Left ventricle myocardium inferior (tissue), 1 donor: ENCODE data around the gene LPAR1. TPM values are rescaled to one million over a fixed set of nuclear protein-coding genes. Genes with fewer than 3 reads are reported as not detected.

ENCODE experiments used
- DNase-seq: peaks from one replicate; pipeline ENCODE4 v3.0.0-alpha.2; 2020
- H3K27ac ChIP-seq: fragments of 200-600 bp; replicated peaks from 2 replicates; pipeline ENCODE4 v1.8.0; 2021
- H3K27me3 ChIP-seq: fragments of 200-600 bp; 2 replicates; pipeline ENCODE4 v1.8.0; 2021; ENCODE audit warnings: low read depth
- H3K36me3 ChIP-seq: fragments of 200-600 bp; 2 replicates; pipeline ENCODE4 v1.8.0; 2021
- H3K4me1 ChIP-seq: fragments of 200-600 bp; 2 replicates; pipeline ENCODE4 v1.8.0; 2021
- H3K4me3 ChIP-seq: fragments of 200-600 bp; 2 replicates; pipeline ENCODE4 v1.8.0; 2021; ENCODE audit warnings: mild to moderate bottlenecking, moderate library complexity
- H3K9me3 ChIP-seq: fragments of 200-600 bp; replicated peaks from 2 replicates; pipeline ENCODE4 v1.8.0; 2021
- intact Hi-C: fragments of 100-400 bp; cut with micrococcal nuclease; formaldehyde crosslinking; loops from one replicate; pipeline ENCODE4 v1.11.0; 2022
- long read RNA-seq: library from polyadenylated mRNA; unstranded; transcript quantifications from one replicate; pipeline ENCODE4 v2.0.0, GENCODE V29; 2021
- total RNA-seq: library from RNA; stranded (reverse); fragmentation: NEBNext Ultra II Directional; extraction: Animal tissue kit (Norgen Biotek cat#: 25700); gene quantifications from one replicate; pipeline ENCODE4 v1.2.1, GENCODE V29; 2021
- TF ChIP-seq, protein P1 (sequence below): fragments of 200-600 bp; IDR thresholded peaks from 2 replicates; pipeline ENCODE4 v1.8.0; 2021; ENCODE audit warnings: antibody characterized with exemption, mild to moderate bottlenecking, borderline replicate concordance
- donor health status: DM: no; HTN: yes; CAD: no; lungs with severe emphysema.

LPAR1 gene, protein sequence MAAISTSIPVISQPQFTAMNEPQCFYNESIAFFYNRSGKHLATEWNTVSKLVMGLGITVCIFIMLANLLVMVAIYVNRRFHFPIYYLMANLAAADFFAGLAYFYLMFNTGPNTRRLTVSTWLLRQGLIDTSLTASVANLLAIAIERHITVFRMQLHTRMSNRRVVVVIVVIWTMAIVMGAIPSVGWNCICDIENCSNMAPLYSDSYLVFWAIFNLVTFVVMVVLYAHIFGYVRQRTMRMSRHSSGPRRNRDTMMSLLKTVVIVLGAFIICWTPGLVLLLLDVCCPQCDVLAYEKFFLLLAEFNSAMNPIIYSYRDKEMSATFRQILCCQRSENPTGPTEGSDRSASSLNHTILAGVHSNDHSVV
- total RNA-seq = 12.4 TPM
- long read RNA-seq, partial matches to known transcripts = 1 of 26 reads
- long read RNA-seq, other reads (novel, unspliced or antisense) = 24 of 26 reads

- intact Hi-C loops = no loop called here
- H3K4me3 ChIP-seq = peak within 1 kb of the TSS; percentile 71
- peaks cover 69% of the 10 kb centered on the region for H3K27me3 ChIP-seq
- H3K4me1 ChIP-seq = peaks cover 20% of the 10 kb centered on the region
- no peaks in the 10 kb centered on the region for H3K36me3 ChIP-seq
- DNase-seq = peak; percentile 69
- H3K27ac ChIP-seq = peak within 1 kb of the TSS; percentile 82
- no peaks in the 10 kb centered on the region for H3K9me3 ChIP-seq
- TF ChIP-seq, protein P1, sequence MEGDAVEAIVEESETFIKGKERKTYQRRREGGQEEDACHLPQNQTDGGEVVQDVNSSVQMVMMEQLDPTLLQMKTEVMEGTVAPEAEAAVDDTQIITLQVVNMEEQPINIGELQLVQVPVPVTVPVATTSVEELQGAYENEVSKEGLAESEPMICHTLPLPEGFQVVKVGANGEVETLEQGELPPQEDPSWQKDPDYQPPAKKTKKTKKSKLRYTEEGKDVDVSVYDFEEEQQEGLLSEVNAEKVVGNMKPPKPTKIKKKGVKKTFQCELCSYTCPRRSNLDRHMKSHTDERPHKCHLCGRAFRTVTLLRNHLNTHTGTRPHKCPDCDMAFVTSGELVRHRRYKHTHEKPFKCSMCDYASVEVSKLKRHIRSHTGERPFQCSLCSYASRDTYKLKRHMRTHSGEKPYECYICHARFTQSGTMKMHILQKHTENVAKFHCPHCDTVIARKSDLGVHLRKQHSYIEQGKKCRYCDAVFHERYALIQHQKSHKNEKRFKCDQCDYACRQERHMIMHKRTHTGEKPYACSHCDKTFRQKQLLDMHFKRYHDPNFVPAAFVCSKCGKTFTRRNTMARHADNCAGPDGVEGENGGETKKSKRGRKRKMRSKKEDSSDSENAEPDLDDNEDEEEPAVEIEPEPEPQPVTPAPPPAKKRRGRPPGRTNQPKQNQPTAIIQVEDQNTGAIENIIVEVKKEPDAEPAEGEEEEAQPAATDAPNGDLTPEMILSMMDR = no peak
Measured at GRCh38 chr9:111038331-111039230, at the start of gene LPAR1. TSS of gene LPAR1 (minus strand) at chr9:111038470. CDS start at chr9:110972117, 66,353 bp downstream.

- no peak overlapping the region for H3K4me3 ChIP-seq
- intact Hi-C loops = no loop called here
- no peaks in the 10 kb centered on the region for H3K27me3 ChIP-seq
- H3K27ac ChIP-seq = no peak overlapping the region
- no peaks in the 10 kb centered on the region for H3K36me3 ChIP-seq
- DNase-seq = no peak
- TF ChIP-seq, protein P1 = no peak
- no peaks in the 10 kb centered on the region for H3K4me1 ChIP-seq
- H3K9me3 ChIP-seq = no peaks in the 10 kb centered on the region
Measured at GRCh38 chr9:111078391-111079038, 40.2 kb upstream of the LPAR1 start.

GRCh38 chr9:111076519-111076918 is 38.2 kb upstream of the LPAR1 start:
- no peak for DNase-seq
- intact Hi-C loops = no loop called here
- H3K27ac ChIP-seq = no peak overlapping the region

DNA sequence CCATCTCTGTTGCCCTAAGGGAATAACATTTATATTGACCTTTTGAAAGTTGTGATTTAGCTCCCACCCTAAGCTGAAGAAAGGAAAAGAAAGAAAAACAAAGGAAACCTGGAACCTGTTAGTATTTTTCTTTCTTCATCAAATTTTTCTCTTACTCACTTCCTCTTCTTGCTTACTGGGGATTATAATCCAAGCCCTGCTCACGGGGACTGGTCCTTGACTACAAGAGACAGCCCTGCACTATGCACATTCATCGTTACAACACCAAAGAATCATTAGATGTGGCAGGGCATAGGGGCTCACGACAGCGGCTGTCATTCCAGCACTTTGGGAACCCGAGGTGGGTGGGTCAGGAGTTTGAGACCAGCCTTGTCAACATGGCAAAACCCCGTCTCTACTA is 37.8 kb upstream of the LPAR1 start:
- Histone ChIP-seq H3K9me3 (no peaks in the 10 kb centered on the region), H3K27ac (no peak overlapping the region), H3K4me3 (no peak overlapping the region), H3K36me3 (no peaks in the 10 kb centered on the region), H3K27me3 (no peaks in the 10 kb centered on the region), H3K4me1 (no peaks in the 10 kb centered on the region)
- intact Hi-C loops = no loop called here
- TF ChIP-seq, protein P1 = no peak
- DNase-seq = no peak

More at GRCh38 chr9:111076519-111076918, 38.2 kb upstream of the LPAR1 start:
- TF ChIP-seq, protein P1 = no peak
- no peaks in the 10 kb centered on the region for H3K27me3 ChIP-seq
- no peaks in the 10 kb centered on the region for H3K9me3 ChIP-seq
- H3K4me3 ChIP-seq = no peak overlapping the region
- H3K4me1 ChIP-seq = no peaks in the 10 kb centered on the region
- H3K36me3 ChIP-seq = no peaks in the 10 kb centered on the region

- no peak for DNase-seq
- no peaks in the 10 kb centered on the region for H3K27me3 ChIP-seq
- intact Hi-C loops = no loop called here
- no peak overlapping the region for H3K27ac ChIP-seq
- no peaks in the 10 kb centered on the region for H3K36me3 ChIP-seq
- no peaks in the 10 kb centered on the region for H3K4me1 ChIP-seq
- H3K9me3 ChIP-seq = no peaks in the 10 kb centered on the region
- TF ChIP-seq, protein P1 = no peak
- no peak overlapping the region for H3K4me3 ChIP-seq
Measured at GRCh38 chr9:111074395-111074794, 36.1 kb upstream of the LPAR1 start.
